AG04449 (cell line): ENCODE data around the gene WNT4.

Experiments
- CTCF ChIA-PET: fragments of 350-600 bp; formaldehyde crosslinking; extraction: SDS; loops from one replicate; lab custom pipeline; 2021; ENCODE audit warnings: antibody characterized with exemption; lab: Yijun Ruan, JAX
- POLR2A ChIA-PET: fragments of 400-600, 350-600 bp; formaldehyde crosslinking; extraction: SDS; loops from one replicate; lab custom pipeline; 2020; ENCODE audit warnings: antibody characterized with exemption, inconsistent platforms; lab: Yijun Ruan, JAX
- DNase-seq: peaks from one replicate; pipeline ENCODE4 v3.0.0-alpha.2; 2010; ENCODE audit warnings: low read depth, low spot score
- H3K4me3 ChIP-seq: 2 replicates; pipeline ENCODE4 v1.5.1; 2011; ENCODE audit warnings: low read depth, mild to moderate bottlenecking, control low read depth, low read length
- TF ChIP-seq, protein P1 (sequence below): IDR thresholded peaks from one replicate; pipeline ENCODE4 v1.5.1; 2011; ENCODE audit warnings: mild to moderate bottlenecking, moderate library complexity, low read length, control low read depth, inconsistent platforms; ENCODE audit not compliant: insufficient read depth; ENCODE audit errors: missing control alignments

WNT4 gene

DNA sequence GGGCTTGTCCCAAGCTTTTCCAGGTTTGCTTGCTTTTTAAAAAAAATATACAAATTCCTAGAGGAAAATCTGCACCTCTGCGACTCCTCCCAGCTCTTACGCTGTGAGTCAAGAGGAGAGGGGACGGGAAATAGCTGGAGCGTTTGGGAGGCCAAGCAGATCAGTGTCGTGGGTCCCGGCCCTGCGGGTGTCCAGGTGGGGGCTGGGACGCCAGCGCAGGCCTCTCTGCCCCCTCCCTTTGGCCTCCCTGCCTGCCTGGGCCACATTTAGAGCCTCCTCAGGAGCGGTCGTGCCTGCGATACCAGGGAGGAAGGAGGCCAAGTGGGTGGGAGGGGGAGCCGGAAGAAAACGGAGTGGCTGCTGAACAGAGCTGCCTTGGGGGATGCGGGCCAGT is 9.0 kb downstream of the WNT4 start:
- no peak overlapping the region for H3K4me3 ChIP-seq
- TF ChIP-seq, protein P1, sequence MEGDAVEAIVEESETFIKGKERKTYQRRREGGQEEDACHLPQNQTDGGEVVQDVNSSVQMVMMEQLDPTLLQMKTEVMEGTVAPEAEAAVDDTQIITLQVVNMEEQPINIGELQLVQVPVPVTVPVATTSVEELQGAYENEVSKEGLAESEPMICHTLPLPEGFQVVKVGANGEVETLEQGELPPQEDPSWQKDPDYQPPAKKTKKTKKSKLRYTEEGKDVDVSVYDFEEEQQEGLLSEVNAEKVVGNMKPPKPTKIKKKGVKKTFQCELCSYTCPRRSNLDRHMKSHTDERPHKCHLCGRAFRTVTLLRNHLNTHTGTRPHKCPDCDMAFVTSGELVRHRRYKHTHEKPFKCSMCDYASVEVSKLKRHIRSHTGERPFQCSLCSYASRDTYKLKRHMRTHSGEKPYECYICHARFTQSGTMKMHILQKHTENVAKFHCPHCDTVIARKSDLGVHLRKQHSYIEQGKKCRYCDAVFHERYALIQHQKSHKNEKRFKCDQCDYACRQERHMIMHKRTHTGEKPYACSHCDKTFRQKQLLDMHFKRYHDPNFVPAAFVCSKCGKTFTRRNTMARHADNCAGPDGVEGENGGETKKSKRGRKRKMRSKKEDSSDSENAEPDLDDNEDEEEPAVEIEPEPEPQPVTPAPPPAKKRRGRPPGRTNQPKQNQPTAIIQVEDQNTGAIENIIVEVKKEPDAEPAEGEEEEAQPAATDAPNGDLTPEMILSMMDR, result no peak
- DNase-seq, result no peak
- POLR2A ChIA-PET, result no interaction called here
- CTCF ChIA-PET, result interaction anchor here (0.7 to 2.0 kb wide), 4 partner anchors 8 to 28 kb away, joined by 3 to 4 read pairs (median 3); no protein-coding TSS in a partner anchor

DNA sequence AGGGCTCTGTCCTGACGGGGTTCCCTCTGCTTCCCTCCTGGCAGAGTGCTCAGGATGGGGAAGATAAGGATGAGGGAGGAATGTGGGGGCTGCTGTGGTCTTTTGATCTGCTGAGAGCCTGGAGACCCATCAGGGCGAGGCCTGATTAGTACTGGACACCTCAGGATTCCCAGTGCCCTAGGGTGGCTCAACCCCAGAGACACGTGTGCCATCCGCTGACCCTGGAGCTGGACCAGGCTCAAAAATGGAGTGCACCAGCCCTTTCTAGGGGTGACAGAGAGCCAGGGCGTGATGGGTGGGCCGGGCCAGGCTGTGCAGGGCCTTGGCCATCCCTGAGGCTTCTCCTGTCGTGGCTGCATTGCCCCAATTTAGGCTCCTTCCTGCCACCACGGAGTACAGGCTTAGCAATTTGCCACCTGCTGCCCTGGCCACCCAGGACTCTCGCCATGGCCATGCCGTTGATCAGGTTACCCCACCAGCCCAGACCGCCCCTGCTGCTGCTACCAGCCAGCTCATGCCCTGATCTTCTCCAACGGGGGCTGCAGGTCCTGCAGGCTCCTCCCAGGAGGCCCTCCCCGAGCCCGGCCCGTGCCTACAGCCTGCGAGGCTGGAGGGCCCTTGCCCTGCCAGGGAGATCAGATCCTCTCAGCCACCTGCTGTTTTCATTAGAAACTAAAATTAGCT is 9.5 kb downstream of the WNT4 start:
- no peak overlapping the region for H3K4me3 ChIP-seq
- ChIA-PET CTCF (interaction anchor here (0.7 to 2.0 kb wide), 5 partner anchors 8 to 28 kb away, joined by 3 to 6 read pairs (median 3); no protein-coding TSS in a partner anchor), POLR2A (no interaction called here)
- DNase-seq, result no peak
- TF ChIP-seq, protein P1, result no peak

DNA sequence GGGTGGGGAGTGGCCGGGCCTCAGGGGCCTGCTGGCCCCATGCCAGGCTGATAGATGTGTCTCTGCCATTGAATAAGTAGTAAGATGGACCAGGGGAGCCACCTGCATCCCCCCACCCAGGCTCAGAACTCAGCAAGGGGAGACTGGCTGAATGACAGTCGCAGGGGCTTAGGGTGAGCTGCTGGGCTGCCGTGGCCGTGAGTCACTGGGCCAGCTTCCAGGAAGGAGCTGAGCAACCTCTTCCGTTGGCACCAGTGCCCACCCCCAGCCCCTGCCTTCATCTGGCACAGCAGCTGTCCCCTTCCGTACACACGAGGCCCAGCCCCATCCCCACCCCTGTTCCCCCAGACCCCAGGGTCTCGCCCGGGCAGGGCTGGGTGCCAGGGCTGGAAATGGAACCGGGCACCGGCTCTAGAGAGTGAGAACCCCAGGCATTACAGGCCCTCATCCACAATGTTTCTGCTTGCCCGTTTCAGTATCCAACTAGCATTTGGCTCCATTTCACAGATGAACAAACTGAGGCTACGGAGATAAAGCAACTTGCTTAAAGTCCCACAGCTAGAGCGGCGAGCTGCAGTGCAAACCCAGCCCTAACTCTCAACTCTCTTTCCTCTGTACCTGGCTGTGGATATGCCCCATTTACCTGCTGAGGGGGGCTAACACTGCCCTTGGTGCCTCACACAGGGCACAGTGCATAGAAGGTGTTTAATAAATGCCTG is 10.2 kb downstream of the WNT4 start:
- no peak for DNase-seq
- POLR2A ChIA-PET, result interaction anchor here (1.1 kb wide), 1 partner anchor 10 kb away, joined by 3 read pairs; no protein-coding TSS in a partner anchor
- CTCF ChIA-PET, result interaction anchor here (1.0 to 3.1 kb wide), 7 partner anchors 9 to 283 kb away, joined by 3 to 13 read pairs (median 6); no protein-coding TSS in a partner anchor
- TF ChIP-seq, protein P1, result no peak
- H3K4me3 ChIP-seq, result no peak overlapping the region

DNA sequence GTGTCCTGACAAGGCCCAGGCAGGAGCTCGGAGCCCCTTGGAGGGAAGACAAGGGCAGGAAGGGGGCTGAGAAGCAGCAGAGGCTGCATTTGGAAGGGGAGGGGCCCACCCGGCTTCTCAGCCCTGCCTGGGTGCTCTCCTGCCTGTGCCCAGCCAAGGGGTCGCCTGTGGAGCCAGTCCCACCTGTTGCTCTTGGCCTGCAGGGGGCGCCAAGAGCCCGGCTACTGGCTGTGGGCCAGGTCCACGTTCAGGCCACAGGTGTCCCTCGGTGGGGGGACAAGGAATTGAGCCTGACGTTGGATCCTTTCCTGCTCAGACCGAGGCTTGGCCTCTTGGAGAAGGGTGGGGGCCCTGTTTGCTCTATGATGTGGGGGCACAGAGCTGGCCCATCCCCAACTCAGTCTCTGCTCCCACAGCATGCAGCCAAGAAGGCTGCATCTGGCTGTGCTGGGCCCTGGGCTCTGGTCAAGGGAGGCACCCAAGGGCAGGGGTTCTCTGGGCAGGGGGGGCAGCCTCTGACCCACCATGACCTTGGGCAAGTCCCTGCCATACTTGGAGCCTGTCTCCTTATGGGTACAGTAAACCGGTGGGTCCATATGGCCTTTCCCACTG is 10.9 kb downstream of the WNT4 start:
- ChIA-PET POLR2A (interaction anchor here (1.1 kb wide), 1 partner anchor 9 kb away, joined by 3 read pairs; no protein-coding TSS in a partner anchor), CTCF (interaction anchor here (0.7 to 3.1 kb wide), 10 partner anchors 9 to 284 kb away, joined by 3 to 13 read pairs (median 5); no protein-coding TSS in a partner anchor)
- TF ChIP-seq, protein P1, result peak; percentile 61
- no peak for DNase-seq
- no peak overlapping the region for H3K4me3 ChIP-seq

DNA sequence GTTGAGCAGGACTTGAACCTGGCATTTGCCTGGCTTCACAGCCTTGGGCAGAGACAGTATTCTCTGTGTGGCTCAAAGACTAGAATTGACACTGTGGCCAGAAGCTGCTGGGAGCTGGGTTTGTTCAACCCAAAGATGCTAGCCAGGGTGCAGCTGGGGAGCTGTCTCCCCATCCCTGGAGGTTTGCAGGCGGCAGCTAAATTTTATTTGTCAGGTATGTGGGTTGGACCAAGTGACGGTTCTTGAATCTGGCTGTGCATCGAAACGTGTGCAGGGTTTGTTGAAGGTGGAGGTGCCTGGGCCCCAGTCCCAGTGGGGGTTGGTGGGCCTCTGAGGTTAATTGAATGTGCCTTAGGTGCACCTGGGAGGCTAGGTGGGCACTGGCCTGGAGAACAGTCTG is 11.8 kb downstream of the WNT4 start:
- ChIA-PET POLR2A (no interaction called here), CTCF (interaction anchor here (0.8 to 3.1 kb wide), 7 partner anchors 8 to 285 kb away, joined by 3 to 13 read pairs (median 6); no protein-coding TSS in a partner anchor)
- TF ChIP-seq, protein P1, result no peak

More for the DNA sequence above, 11.8 kb downstream of the WNT4 start:
- DNase-seq, result no peak
- no peak overlapping the region for H3K4me3 ChIP-seq
